NB4 (cell line): ENCODE data around the gene BRSK1.

Experiments
- MYC ChIP-seq: IDR thresholded peaks from 2 replicates; pipeline ENCODE4 v1.6.1; 2011; ENCODE audit warnings: low read depth, low read length
- POLR2A ChIP-seq: IDR thresholded peaks from 2 replicates; pipeline ENCODE4 v1.6.1; 2011; ENCODE audit warnings: mild to moderate bottlenecking; ENCODE audit not compliant: insufficient read length; ENCODE audit errors: extremely low read depth
- TF ChIP-seq, protein P1 (sequence below): IDR thresholded peaks from one replicate; pipeline ENCODE4 v1.5.1; 2012; ENCODE audit warnings: low read depth, low read length
- TF ChIP-seq, protein P2 (sequence below): IDR thresholded peaks from 2 replicates; pipeline ENCODE4 v1.6.1; 2011; ENCODE audit warnings: low read depth, low read length

DNA sequence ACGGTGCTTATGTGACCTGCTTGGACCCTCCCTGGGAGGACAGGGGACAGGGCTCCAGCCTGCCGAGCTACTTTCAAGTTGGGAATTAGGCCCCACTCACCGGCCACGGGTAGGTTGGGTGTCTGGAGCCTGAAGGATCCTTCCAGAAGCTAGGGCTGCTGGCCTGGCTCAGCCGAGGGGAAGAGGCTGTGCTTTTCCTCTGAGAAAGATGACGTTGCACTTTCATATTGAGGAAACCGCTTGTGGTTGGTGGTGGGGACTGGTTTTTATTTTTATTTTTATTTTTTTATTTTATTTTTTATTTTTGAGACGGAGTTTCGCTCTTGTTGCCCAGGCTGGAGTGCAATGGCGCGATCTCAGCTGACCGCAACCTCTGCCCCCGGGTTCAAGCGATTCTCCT is 41.4 kb downstream of the BRSK1 start, which contains the start of gene TMEM150B:
- TF ChIP-seq, protein P1, sequence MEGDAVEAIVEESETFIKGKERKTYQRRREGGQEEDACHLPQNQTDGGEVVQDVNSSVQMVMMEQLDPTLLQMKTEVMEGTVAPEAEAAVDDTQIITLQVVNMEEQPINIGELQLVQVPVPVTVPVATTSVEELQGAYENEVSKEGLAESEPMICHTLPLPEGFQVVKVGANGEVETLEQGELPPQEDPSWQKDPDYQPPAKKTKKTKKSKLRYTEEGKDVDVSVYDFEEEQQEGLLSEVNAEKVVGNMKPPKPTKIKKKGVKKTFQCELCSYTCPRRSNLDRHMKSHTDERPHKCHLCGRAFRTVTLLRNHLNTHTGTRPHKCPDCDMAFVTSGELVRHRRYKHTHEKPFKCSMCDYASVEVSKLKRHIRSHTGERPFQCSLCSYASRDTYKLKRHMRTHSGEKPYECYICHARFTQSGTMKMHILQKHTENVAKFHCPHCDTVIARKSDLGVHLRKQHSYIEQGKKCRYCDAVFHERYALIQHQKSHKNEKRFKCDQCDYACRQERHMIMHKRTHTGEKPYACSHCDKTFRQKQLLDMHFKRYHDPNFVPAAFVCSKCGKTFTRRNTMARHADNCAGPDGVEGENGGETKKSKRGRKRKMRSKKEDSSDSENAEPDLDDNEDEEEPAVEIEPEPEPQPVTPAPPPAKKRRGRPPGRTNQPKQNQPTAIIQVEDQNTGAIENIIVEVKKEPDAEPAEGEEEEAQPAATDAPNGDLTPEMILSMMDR, result no peak
- TF ChIP-seq, protein P2, sequence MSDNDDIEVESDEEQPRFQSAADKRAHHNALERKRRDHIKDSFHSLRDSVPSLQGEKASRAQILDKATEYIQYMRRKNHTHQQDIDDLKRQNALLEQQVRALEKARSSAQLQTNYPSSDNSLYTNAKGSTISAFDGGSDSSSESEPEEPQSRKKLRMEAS, result no peak
- TF ChIP-seq POLR2A (no peak), MYC (no peak)
